HEK293T (cell line): ENCODE measurements around the gene AMFR.

Experiments used
- CTCF ChIA-PET: fragments of 350-600 bp; formaldehyde crosslinking; extraction: SDS; loops from one replicate; lab custom pipeline; 2021; ENCODE audit warnings: antibody characterized with exemption, inconsistent platforms; lab: Yijun Ruan, JAX
- POLR2A ChIA-PET: fragments of 350-600 bp; formaldehyde crosslinking; extraction: SDS; loops from one replicate; lab custom pipeline; 2020; ENCODE audit warnings: antibody characterized with exemption, inconsistent platforms; lab: Yijun Ruan, JAX
- DNase-seq: peaks from one replicate; pipeline ENCODE4 v3.0.0; 2012; ENCODE audit warnings: mixed read lengths; ENCODE audit errors: extremely low spot score
- ARNT ChIP-seq: fragments of 450-650 bp; IDR thresholded peaks from 2 replicates; pipeline ENCODE4 v1.6.1; 2017; ENCODE audit warnings: mild to moderate bottlenecking
- BHLHE40 ChIP-seq: fragments of 450-650 bp; IDR thresholded peaks from 2 replicates; pipeline ENCODE4 v1.6.1; 2016; ENCODE audit warnings: mild to moderate bottlenecking, moderate library complexity, borderline replicate concordance
- CTBP1 ChIP-seq: fragments of 450-650 bp; IDR thresholded peaks from 2 replicates; pipeline ENCODE4 v1.6.1; 2016; ENCODE audit warnings: borderline replicate concordance
- ELF4 ChIP-seq: fragments of 450-650 bp; IDR thresholded peaks from 2 replicates; pipeline ENCODE4 v1.6.1; 2017; ENCODE audit warnings: antibody characterized with exemption
- FOXA1 ChIP-seq: fragments of 450-650 bp; IDR thresholded peaks from 2 replicates; pipeline ENCODE4 v1.6.1; 2016; ENCODE audit warnings: mild to moderate bottlenecking
- FOXK2 ChIP-seq: fragments of 450-650 bp; IDR thresholded peaks from 2 replicates; pipeline ENCODE4 v1.6.1; 2016; ENCODE audit warnings: mild to moderate bottlenecking
- FOXM1 ChIP-seq: fragments of 450-650 bp; IDR thresholded peaks from 2 replicates; pipeline ENCODE4 v1.6.1; 2017; ENCODE audit warnings: mild to moderate bottlenecking, borderline replicate concordance
- HDGF ChIP-seq: fragments of 450-650 bp; IDR thresholded peaks from 2 replicates; pipeline ENCODE4 v1.6.1; 2017; ENCODE audit warnings: antibody characterized with exemption, borderline replicate concordance
- L3MBTL2 ChIP-seq: fragments of 450-650 bp; conservative IDR thresholded peaks from 2 replicates; pipeline ENCODE4 v1.6.1; 2016; ENCODE audit warnings: mild to moderate bottlenecking
- LEF1 ChIP-seq: fragments of 450-650 bp; IDR thresholded peaks from 2 replicates; pipeline ENCODE4 v1.6.1; 2017; ENCODE audit warnings: mild to moderate bottlenecking, borderline replicate concordance
- NFRKB ChIP-seq: fragments of 450-650 bp; IDR thresholded peaks from 2 replicates; pipeline ENCODE4 v1.6.1; 2016; ENCODE audit warnings: mild to moderate bottlenecking, moderate library complexity
- PKNOX1 ChIP-seq: fragments of 450-650 bp; IDR thresholded peaks from 2 replicates; pipeline ENCODE4 v1.6.1; 2016
- SP1 ChIP-seq: fragments of 450-650 bp; IDR thresholded peaks from 2 replicates; pipeline ENCODE4 v1.6.1; 2017
- SUZ12 ChIP-seq: fragments of 450-650 bp; IDR thresholded peaks from 2 replicates; pipeline ENCODE4 v1.6.1; 2016; ENCODE audit warnings: mild to moderate bottlenecking
- TARDBP ChIP-seq: fragments of 450-650 bp; IDR thresholded peaks from 2 replicates; pipeline ENCODE4 v1.6.1; 2016
- ZNF384 ChIP-seq: fragments of 450-650 bp; IDR thresholded peaks from 2 replicates; pipeline ENCODE4 v1.6.1; 2016

Gene AMFR

DNA sequence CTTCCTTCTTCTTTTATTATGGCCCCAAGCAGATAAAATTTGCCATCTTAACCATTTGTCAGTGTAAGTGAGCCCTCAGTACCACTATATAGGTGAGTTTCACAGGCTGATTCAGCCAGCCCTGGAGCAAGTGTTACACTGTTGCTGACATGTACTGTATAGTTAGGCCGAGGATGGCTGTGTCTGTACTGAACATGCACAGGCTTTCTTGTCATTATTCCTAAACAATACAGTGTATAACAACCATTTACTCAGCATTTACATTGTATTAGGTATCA, 53.7 kb downstream of the AMFR start:
- DNase-seq, result no peak
- CTCF ChIA-PET, result no interaction called here
- TF ChIP-seq HDGF (no peak), BHLHE40 (no peak), CTBP1 (no peak), TARDBP (no peak), SUZ12 (no peak), SP1 (no peak), FOXM1 (no peak), ZNF384 (no peak), FOXK2 (no peak), NFRKB (no peak), FOXA1 (no peak), L3MBTL2 (no peak)
- POLR2A ChIA-PET, result interaction anchor here (1.2 kb wide), 1 partner anchor 15 kb away, joined by 3 read pairs; no protein-coding TSS in a partner anchor

DNA sequence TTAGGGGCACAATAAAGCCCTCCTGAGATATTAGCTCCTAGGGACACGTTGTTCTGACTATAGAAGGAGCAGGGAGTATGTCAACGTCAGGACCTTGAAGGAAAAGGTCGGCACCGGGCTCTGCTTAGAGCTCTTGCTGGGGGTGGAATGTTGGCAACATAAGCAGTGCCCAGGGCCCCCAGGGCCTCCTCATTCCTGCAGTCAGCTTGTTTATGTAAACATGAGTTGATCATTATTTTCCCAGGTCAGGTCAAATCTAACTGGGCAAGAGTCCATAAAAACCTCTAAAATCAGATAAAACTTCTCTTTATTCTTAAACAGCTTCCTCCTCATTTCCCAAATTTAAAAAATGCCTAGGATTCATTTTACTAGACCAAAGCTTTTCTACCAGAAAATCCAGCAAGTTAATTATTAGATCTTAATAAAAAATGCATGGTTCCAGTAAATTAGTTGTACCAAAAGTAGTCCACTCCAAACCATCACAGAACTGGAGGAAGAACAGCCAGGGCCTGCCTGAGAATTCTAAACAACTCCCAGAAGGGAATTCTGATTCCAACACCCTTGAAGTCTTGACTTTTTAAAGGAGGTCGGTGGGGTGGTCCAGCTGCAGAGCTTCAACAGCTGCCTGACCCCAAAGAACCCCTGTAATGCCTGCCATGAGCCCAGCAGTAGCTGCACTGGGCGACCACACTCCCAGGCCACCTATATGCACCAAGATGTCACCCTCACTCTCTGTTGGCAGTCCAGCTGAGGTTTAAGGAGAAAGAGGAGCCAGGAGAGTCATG, 54.3 kb downstream of the AMFR start:
- TF ChIP-seq NFRKB (no peak), PKNOX1 (no peak), ARNT (no peak), FOXA1 (no peak), HDGF (no peak), BHLHE40 (no peak), ELF4 (no peak), LEF1 (no peak), FOXK2 (no peak), SP1 (no peak), ZNF384 (no peak), FOXM1 (no peak), CTBP1 (no peak), L3MBTL2 (no peak), TARDBP (no peak)
- ChIA-PET CTCF (interaction anchor here (0.7 kb wide), 1 partner anchor 13 kb away, joined by 3 read pairs; no protein-coding TSS in a partner anchor), POLR2A (interaction anchor here (1.2 kb wide), 1 partner anchor 15 kb away, joined by 3 read pairs; no protein-coding TSS in a partner anchor)
- DNase-seq, result no peak

DNA sequence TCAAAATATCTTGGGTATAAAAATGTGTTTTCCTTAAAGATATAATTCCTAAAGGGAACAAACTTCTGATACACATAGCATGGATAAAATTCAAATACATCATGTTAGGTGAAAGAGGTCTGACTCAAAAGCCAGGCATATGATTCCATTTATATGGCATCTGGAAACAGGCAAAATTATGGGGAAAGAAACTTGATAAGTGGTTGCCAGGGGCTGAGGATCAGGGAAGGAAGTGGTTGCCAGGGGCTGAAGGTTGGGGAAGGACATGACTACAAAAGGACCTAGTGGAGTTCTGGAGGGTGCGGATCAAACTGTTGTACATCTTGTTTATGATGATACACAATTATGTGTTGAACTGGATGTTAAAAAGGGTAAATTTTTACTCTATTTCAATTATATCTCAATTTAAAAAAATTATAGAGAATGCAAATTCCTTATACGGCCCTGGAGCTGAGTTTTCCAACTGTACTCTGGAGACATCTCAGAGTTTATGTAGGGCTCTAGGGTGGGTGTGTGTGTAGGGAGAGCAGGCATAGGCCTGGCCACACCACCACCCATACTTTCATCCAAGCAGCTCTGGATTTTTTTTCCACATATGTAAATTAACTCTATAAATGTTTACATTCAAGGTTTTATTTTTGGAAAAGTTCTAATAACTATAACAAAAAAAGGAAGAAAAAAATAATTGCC, 55.0 kb downstream of the AMFR start:
- TF ChIP-seq NFRKB (no peak), FOXK2 (no peak), FOXA1 (no peak), SP1 (no peak), ELF4 (no peak), ZNF384 (no peak), HDGF (no peak), TARDBP (no peak), PKNOX1 (no peak), BHLHE40 (no peak)
- DNase-seq, result no peak
- ChIA-PET POLR2A (interaction anchor here (1.2 kb wide), 1 partner anchor 14 kb away, joined by 3 read pairs; no protein-coding TSS in a partner anchor), CTCF (interaction anchor here (0.7 kb wide), 1 partner anchor 13 kb away, joined by 3 read pairs; no protein-coding TSS in a partner anchor)

- TF ChIP-seq FOXA1, result no peak
- no peak for TF ChIP-seq FOXK2
- no peak for TF ChIP-seq HDGF
- TF ChIP-seq ELF4, result no peak
- no peak for TF ChIP-seq L3MBTL2
- TF ChIP-seq ARNT, result no peak
- TF ChIP-seq SP1, result no peak
- no peak for TF ChIP-seq PKNOX1
- TF ChIP-seq NFRKB, result no peak
- TF ChIP-seq BHLHE40, result no peak
- ChIA-PET CTCF (no interaction called here), POLR2A (no interaction called here)
- DNase-seq, result no peak
Observed at GRCh38 chr16:56369202-56369601, 56.1 kb downstream of the AMFR start.

DNA sequence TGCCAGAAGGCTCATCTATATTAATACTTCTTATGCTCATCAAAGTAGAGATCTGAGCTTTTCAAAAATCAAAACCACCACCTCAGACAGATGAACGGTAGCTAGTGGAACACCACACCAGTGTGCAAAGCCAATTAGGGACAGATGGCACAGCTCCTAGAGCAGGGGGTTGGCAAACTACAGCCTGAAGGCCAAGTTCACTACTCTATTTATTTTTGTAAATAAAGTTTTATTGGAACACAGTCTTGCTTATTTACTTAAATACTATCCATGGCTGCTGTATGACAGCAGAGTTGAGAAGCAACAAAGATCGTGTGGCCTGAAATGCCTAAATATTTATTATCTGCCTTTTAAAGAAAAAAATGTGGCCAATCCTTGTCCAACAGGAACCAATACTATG, 56.8 kb downstream of the AMFR start:
- ChIA-PET POLR2A (no interaction called here), CTCF (no interaction called here)
- DNase-seq, result no peak
- TF ChIP-seq LEF1, result no peak
- TF ChIP-seq FOXK2, result no peak
- TF ChIP-seq NFRKB, result no peak
- no peak for TF ChIP-seq SUZ12
- no peak for TF ChIP-seq ELF4
- TF ChIP-seq FOXM1, result no peak
- TF ChIP-seq TARDBP, result no peak
- no peak for TF ChIP-seq ARNT
- TF ChIP-seq L3MBTL2, result no peak
- TF ChIP-seq CTBP1, result no peak
- TF ChIP-seq HDGF, result no peak
- no peak for TF ChIP-seq BHLHE40
- no peak for TF ChIP-seq FOXA1
- TF ChIP-seq SP1, result no peak
- TF ChIP-seq PKNOX1, result no peak
- no peak for TF ChIP-seq ZNF384
